ENCODE data around the gene KRTAP20-1.

- TF ChIP-seq EZH2 (IDR thresholded peaks at IDR 0.05) (no peak), CTCF (IDR thresholded peaks at IDR 0.05) (no peak), EZH2phosphoT487 (IDR thresholded peaks at IDR 0.05) (no peak)
Measured at GRCh38 chr21:30623362-30623761, 7.1 kb downstream of the KRTAP20-1 start.
